GM19023 (cell line): ENCODE results near the gene CT83.

Source experiments
- ATAC-seq: cut with Tn5 transposase; IDR thresholded peaks from one replicate; pipeline ENCODE4 v1.9.1; 2021; ENCODE audit warnings: mild to moderate bottlenecking, moderate library complexity; ENCODE audit not compliant: unreplicated experiment

The CT83 gene

GRCh38 chrX:116462822-116463221, at the start of gene CT83:
Gene CT83, minus strand, starts transcription at chrX:116462976. Its CDS starts 120 bp downstream, at chrX:116462856.
- no peak for ATAC-seq

- ATAC-seq, result no peak
Observed at GRCh38 chrX:116499780-116500179, 37.0 kb upstream of the CT83 start.

GRCh38 chrX:116493271-116493670, 30.5 kb upstream of the CT83 start:
- no peak for ATAC-seq

GRCh38 chrX:116490104-116490503, 27.3 kb upstream of the CT83 start:
- no peak for ATAC-seq

- no peak for ATAC-seq
Observed at GRCh38 chrX:116480059-116480458, 17.3 kb upstream of the CT83 start.

- no peak for ATAC-seq
Observed at GRCh38 chrX:116449156-116449555, 13.6 kb downstream of the CT83 start.

GRCh38 chrX:116436358-116436816, 26.4 kb downstream of the CT83 start, which contains the start of gene SLC6A14:
Gene SLC6A14, plus strand, starts transcription at chrX:116436606. Its CDS starts 104 bp downstream, at chrX:116436710.
- ATAC-seq, result no peak

- no peak for ATAC-seq
Observed at GRCh38 chrX:116435597-116435996, 27.2 kb downstream of the CT83 start.

GRCh38 chrX:116427978-116428377, 34.8 kb downstream of the CT83 start:
- ATAC-seq, result no peak

- ATAC-seq, result no peak
Observed at GRCh38 chrX:116417968-116418367, 44.8 kb downstream of the CT83 start.

GRCh38 chrX:116417214-116417613, 45.6 kb downstream of the CT83 start:
- no peak for ATAC-seq

- no peak for ATAC-seq
Observed at GRCh38 chrX:116413273-116413672, 49.5 kb downstream of the CT83 start.
